LoVo (cell line): ENCODE data around the gene PLEKHO2.
A peak's percentile ranks its signal among the peaks of the same experiment; 100 is the strongest.

Source experiments
- DNase-seq: peaks from one replicate; pipeline ENCODE4 v3.0.0-alpha.2; 2016; ENCODE audit warnings: low spot score

The PLEKHO2 gene

DNA sequence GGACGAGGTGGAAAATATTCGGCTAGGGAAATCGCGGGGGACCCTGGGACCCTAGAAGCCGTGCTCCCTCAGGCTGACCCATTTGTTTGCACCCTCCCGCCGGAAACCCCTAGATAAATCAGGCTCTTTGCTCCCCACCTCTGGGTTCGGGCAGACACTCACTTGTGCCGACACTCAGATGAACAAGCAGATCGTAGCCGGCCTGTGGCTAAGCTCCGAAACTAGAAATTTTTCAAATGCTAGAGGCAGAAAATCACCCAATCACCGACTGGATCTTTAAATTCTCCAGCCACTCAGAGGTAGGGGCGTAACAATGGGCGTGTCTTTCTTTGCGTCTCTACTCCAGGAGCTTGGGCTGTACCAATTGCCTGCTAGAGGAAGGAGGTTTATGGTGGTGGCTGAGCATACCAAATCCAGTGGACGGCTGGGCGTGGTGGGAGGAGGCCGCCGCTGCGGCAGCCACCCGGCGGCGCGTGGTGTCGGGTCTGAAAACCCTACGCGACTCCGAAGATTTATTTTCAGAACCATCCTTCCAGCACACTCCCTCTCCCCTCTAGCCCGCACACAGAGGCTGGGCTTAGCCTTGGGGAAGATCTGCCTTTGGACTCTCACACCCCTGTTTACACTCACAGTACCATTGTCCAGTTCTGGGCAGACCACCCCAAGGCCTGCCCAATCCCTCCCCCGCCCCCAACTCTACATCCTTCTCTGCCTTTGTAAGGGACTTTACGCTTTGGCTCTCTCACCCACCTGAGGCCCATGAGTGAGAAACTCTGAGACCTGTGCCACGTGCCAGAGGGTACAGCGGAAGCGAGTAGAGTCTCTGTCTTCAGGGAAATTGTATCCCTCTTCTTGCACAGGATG lies 16.1 kb upstream of the PLEKHO2 start, which contains the start of gene PIF1:
TSS of gene PIF1 (minus strand) at position 217 of the 864 bp plus-strand sequence. CDS start 1,312 bp downstream, outside the sequence.
- DNase-seq = peak; percentile 98

DNA sequence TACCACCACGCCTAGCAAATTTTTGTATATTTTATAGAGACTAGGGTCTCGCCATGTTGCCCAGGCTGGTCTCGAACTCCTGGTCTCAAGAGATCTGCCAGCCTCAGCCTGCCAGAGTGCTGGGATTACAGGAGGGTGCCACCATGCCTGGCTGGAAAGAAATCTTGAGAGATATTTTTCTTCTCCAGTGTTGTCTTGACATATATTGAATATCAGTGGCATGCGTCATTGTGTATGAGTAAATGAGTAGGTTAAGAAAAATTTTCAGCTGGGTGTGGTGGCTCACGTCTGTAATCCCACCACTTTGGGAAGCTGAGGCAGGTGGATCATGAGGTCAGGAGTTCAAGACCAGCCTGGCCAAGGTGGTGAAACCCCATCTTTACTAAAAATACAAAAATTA lies 12.7 kb upstream of the PLEKHO2 start:
- DNase-seq = peak; percentile 37

DNA sequence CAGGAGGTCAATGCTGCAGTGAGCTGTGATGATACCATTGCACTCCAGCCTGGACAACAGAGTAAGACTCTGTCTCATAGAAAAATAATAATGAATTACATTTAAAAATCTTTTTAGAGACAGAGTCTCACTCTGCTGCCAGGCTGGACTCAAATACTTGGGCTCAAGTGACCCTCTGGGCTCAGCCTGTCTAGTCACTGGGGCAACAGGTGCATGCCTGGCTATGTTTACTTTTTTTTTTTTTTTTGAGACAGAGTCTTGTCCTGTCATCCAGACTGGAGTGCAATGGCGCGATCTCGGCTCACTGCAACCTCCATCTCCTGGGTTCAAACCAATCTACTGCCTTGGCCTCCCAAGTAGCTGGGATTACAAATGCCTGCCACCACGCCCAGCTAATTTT lies 8.0 kb upstream of the PLEKHO2 start:
- DNase-seq = no peak

DNA sequence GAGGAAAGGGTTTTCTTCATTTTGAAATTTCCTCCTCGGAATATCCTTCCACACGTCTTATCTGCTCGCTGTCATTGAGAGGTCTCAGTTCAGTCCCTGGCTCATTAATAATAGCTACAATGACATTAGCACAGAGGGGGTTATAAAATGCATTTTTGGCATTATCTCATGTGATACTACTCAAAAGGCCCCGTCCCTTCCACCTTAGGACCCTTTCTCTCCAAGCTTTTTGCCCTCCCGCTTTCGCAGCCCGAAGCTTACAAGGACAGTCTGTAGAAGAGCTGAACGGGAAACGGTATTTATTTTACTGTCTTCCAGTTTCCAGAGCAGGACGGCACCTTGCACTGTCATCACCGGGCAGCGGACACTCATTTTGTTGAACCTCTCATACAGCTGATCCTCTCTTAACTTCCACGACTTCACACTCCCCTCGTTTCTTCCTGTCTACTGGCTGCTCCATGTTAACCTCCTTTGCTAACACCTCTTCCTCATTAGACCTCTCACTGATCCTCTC lies 5.6 kb upstream of the PLEKHO2 start:
- DNase-seq = no peak

DNA sequence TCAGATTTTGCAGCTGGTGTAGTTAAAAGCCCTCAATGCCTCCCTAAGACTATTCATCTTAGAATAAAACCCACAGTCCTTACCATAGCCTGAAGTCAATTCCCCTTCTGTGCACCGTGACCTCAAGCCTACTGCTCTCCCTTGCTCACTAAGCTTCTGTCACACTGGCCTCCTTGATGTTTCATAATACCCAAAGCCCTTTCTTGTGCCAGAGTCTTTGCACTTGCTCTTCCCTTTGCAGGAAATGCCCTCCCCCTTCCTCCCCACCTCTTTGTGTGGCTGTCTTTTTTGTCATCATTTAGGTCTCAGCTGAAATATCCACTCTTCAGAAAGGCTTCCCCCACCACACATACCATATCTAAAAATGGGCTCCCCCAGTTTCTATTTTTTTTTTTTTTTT lies 4.2 kb upstream of the PLEKHO2 start:
- DNase-seq = no peak

DNA sequence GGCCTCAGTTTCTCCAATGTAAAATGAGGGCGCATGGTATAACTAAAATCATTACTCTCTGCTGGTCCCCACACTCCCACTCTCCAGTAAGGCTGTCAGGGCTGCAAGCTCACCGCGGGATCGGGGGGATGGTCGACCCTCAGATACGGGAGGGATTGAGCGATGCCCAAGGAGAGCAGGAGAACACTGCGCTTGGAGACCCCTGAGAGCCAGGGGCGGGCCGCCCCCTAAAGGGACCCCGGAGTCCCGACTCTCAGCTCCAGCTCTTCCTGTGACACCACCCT lies 713 bp upstream of the PLEKHO2 start:
- DNase-seq = no peak

DNA sequence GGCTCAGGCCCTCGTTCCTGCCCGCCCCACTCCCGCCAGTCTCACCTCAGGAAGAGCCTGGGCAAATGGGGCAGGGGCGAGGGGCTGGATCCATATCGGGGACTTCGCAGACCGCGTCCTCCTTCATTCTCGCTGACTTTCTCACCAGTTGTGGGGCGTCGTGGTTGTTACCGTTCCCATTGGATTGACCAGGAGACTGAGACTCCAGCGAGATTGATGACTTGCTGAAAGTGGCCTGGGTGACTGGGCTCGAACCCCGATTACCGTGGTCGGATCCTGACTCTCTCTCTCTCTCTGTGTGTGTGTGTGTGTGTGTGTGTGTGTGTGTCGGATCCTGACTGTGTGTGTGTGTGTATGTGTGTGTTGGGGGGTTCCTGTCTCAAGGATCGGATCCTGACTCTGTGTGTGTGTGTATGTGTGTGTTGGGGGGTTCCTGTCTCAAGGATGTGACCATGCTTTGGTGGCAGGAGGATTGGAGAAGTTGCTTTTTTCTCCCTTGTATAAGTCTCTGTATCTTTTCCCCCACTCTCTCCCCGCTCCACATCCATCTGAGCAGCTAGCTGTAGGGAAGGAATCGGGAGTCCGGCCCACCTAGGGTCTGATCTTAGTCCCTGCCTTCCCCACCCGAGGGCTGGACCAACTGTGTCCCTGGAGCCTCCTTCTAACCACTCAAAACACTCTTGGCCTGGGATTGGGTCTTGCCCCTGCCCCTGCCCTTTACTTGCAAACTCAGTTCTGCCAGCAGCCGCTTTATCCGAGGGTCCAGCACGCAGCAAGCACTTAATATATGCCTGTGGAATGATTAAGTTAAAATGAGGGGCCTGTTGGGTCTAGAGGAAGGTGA lies 603 bp downstream of the PLEKHO2 start:
- DNase-seq = no peak

DNA sequence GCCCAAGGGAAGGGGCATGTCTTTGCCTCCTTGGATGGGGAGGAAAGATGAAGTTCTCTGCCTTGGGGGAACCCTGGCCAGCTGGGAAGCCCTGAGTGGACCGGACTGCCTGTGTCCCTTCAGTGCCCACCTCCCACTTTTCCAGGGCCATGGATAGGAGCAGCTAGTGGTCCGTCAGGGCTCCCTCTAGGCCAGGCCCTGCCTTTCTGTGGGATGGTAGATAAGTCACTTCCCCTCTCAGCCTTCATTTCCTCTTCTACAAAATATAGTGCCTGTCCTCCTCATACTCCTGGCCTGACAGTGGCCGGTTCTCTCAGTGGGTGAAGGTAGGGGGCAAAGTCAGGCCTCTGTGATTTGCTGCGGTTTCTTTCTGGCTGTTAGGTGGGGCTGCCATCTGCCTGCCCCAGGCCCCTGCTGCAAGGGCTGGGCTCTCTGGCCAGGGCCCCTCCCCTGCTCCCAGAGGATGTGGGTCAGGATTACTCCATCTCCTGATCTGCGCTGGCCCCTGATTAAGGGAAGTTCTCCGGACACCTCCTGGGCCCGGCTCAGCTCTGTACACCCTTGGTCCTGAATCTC lies 1.4 kb downstream of the PLEKHO2 start:
- no peak for DNase-seq

DNA sequence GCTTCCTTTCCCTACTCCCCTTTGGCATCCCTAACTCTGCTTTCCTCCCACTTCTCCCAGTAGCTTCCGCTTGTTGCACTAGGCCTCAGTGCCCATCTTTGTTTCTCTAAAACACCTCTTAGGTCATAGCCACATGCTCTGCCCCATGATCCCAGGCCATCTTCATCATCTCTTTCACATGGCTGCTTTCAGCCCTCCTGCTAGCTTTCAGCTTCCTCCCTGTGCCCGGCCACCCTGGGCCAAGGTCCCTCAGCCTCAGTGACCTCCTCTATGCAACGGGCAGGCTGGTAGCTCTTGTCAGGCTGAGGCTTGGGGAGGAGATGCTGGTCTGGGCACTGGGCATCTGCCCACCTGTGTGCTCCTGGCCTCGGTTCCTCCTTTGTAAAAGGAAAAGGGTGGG lies 2.3 kb downstream of the PLEKHO2 start:
- DNase-seq = no peak

DNA sequence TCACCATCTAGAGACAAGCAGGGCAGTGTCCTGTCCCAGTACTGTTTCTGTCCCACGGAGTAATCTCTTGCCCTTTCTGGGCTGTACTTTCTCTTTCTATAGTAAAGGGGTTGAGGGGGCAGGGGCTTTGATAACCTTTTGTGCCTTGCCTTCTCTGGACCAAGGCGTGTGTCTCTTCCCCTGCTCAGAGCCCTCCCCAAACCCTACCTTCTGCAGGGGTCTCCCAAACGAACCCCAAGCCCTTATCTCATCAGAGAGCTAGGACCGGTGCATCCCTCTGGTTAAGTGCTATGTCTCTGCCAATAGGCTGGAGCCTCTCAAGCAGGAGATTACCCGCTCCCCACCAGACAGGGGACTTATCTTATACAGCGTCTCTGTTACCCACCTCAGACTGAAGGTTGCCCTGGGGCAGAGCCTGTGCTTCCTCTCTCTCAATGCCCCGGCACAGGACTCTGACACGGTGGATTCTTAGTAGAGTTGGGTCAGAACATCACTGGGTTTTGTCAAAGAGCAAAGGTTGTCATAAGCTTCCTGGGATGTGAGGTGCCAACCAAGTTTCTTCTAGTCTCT lies 2.9 kb downstream of the PLEKHO2 start:
- no peak for DNase-seq

DNA sequence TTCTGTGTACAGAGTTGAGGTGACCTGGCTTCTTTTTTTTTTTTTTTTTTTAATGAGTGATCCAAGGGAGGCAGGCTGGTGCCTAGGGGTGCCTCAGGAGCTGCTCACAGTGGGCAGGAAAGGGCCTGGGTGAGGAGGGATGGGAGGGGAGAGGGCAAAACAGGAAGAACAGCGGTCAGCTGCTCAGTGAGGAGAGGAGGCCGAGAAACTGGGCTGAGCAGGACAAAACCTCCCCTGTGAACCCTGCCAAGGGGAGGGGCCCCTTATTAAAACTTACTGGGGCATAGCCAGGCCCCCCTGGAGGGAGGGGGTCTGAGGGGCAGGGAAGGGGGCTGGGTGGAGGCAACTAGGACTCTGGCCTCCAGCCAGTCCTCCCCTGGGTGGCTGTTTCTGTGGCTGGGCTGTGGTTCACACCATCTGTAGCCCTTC lies 3.5 kb downstream of the PLEKHO2 start:
- no peak for DNase-seq

DNA sequence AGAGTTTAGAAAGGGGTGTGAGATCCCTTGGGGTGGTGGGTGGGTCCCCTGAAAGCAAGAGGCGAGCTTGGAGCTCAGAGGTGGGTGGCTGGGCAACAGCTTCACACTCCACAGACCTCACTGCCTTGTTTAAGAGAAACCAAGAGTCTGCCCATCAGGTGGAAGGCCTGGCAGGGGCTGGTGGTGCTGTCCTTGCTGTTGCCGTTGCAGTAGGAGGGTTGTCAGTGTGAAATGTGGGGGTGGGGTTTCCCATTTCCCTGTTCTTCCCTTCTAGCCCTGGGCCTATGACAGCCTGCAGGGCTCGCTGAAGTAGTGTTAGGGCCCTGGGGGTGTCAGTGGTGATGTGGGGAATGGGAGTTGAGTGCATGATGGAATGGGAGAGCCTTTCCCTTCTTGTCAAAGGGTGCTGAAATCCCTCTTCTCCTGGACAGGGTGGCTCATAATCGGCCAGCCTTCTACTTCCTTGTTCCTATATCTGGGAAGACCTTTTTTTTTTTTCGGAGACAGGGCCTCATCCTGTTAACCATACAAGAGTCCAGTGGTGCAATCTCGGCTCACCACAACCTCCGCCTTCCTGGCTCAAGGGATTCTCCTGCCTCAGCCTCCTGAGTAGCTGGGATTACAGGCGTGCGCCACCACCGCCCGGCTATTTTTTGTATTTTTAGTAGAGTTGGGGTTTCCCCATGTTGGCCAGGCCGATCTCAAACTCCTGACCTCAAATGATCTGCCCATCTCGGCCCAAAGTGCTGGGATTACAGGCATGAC lies 4.3 kb downstream of the PLEKHO2 start:
- no peak for DNase-seq

DNA sequence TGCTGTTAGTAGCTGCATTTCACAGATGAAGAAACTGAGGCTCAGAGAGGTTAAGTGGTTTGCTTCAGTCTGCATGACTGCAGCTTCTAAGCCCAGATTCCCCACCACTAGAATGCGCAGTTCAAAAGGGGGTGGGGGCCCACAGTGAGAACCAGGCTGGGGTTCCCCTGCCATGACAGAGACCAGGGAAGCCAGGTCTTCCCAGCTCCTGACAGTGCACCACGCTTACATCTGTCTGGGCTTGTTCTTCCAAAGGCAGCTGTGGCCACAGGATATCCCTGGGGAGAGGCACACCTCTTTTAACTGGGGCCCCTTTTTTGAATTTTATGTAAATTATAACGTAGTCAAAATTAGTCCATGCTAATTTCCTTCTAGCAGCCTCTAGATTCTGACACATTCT lies 5.3 kb downstream of the PLEKHO2 start:
- no peak for DNase-seq

DNA sequence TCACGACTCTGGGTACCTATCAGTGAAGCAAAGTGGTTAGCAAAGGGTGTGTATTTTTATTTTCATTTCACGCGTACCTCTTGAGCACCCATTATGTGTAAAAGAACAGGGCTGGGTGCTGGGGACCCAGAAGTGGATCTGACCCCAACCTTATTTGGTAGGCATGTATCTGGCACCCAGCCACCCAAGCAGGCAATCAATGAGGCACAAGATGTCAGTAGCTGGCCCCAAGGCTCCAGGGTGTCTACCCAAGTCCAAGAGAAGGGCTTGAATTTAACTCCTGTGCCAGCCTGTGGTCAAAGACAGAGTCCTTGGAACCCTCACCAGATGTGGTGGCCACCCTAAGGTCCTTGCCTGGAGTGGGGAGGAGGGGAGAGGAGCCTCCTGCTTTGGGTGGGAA lies 5.7 kb downstream of the PLEKHO2 start:
- DNase-seq = no peak

DNA sequence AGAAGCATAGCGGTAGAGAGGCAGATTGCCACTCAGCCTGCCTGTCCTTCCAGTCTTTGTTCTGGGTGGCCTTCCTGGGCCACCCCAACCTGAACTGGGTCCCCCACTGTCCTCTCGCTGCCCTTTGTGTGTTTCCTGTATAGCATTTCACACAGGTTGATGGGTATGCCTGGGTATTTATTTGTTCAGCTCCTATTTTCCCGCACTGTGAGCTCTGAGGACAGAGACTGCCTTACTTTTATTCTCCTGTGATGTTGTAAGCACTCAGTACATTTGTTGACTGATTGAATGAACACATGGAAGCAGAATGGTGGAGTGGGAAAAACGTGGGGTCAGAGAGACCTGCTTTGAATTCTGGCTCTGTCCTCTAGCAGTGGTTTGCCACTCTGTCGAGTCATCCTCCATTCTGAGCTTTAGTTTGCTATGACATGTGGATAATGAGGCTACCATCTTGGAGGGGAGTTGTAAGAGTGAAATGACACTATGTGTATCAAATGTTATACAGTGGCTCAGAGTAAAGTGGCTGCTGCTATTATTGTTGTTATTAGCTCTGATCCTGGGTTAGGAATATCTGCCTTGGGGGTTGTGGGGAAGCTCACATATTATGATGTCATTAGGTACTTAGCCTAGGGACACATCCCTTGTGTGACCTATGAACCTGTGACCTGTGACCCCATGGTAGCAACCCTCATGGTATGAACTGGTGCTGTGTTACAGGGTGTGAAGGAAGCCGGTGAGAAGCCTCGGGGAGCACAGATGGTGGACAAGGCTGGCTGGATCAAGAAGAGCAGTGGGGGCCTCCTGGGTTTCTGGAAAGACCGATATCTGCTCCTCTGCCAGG lies 6.4 kb downstream of the PLEKHO2 start:
- DNase-seq = no peak

DNA sequence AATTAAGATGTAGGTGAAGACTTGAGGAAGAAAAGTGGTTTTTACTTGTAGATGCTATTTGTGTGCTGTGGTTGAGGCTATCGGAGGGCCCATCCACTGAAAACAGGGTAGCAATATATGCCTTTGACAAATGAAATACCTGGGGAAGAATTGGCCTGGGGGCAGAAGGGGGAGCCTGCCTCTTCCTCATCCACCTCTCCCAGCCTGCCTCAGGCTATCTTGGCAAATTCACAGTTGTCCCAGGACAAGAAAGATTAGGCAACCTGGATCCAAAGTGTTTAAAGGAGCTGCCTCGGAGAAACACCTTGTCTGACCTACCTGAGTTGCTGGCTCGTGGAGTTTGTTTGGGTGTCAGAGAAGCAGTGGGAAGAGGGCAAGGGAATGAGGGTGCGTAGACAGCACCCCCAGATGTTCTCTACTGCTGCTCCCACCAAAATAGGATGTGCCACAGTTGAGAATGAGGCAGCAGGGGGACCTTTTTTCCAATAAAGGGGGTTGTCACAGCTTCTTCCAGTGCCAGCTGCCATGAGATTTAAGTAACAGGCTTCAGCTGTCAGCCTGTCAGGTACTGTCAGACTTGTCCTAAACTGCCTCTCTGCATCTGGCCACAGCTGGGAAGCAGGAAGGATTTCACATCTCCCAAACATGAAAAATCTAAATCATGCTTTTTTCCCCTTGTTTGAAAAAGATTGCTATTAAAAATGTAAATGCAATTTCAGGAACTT lies 9.2 kb downstream of the PLEKHO2 start:
- no peak for DNase-seq

DNA sequence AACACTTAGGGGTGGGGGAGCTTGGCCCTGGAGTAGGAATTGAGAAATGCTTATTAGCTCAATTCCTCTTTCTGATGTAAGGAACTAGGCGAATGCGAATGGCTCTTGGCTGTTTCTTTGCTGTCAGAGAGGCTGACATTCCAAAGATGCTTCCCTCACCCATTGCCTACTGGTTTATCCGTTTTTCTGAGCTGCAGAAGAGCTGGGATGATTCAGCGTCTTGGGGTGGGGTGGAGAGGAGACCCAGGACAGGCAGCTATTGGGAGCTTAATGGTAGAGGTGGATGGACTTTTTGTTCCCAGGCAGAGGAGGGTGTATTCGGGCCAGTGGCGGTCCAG lies 9.8 kb downstream of the PLEKHO2 start:
- DNase-seq = no peak

DNA sequence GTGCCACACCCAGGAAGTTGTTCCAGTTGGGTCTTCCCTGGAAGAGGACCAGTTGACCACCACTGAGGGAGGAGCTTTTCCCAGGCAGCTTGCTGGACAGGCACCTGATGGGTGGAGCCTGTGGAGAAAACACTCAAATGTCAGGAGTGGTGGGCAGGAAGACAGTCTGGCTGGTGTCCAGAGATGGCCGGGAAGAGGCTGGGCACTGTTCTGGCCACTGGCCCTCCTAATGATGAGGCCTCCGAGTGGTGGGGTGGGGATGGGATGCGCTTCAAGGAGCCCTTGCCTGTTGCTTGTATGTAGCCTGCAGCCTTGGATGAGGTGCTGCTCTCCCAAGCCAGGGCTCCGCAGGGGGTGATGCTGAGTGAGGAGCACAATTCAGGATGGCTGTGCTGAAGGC lies 12.3 kb downstream of the PLEKHO2 start:
- DNase-seq = no peak

DNA sequence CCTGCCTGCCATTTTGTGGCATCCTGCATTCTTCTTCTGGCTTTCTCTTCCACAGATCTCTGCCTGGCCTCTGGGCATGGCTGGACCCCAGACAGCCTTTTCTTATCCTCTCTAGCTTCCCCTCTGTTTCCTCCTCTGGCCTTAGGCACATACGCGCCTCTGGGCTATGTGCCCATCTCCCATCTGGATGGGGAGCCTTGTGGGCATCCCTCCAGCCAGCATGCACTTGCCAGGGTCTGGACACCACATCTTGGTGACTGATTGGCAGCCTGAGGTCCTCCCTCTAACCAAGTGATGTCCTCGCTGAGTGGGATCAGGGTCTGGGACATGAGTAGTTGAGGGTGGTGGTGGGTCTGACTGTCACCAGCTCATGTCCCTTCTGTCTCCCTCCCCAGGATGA lies 12.8 kb downstream of the PLEKHO2 start:
- DNase-seq = no peak
